Inflammatory macrophage treated with lipopolysaccharide for 4 hours (primary cell): Measurements from ENCODE around the gene LRPPRC.

Experiments
- DNase-seq: peaks from one replicate; pipeline ENCODE4 v3.0.0-alpha.2; 2020

The LRPPRC gene

DNA sequence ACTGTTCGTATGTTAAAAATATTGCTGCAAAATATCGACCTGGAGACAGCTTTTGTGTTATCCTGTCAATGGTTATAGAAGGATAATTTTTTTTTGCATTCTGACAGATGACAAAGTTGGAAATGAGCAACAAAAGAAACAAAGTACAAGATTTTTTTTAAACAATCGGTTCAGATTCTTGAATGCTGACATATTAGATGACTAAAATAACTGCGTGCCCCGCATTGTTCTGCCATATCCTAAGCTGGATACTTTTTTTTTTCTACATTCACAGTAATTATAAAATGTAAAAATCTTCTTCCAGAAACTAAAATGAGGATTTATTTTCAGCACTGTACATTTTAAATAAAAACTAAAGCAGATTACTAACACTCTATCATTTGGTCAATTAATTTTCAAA, 89.9 kb downstream of the LRPPRC start:
- DNase-seq = no peak

DNA sequence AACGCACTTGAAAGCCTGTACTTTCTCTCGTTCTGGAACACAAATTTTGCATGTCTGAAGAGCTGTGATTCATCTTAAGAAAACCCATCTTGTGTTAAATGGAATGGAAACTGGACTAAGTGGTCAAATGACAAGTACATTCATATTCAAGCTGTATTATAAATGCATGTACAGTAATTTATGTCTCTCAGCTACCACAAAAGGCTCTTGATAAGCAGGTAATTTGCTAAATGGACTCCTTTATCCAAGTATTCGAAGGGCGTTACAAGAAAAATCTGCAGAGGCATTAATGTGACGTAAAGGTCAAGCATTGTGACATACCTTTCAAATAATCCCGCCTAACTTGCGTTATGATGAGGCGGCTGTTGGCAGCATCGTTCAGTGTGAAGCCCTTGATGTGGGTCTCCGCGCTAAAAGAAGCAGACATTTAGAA, 90.4 kb downstream of the LRPPRC start:
- DNase-seq = no peak

- no peak for DNase-seq
These were observed 96.2 kb downstream of the LRPPRC start for GRCh38 chr2:43899589-43899988.

DNA sequence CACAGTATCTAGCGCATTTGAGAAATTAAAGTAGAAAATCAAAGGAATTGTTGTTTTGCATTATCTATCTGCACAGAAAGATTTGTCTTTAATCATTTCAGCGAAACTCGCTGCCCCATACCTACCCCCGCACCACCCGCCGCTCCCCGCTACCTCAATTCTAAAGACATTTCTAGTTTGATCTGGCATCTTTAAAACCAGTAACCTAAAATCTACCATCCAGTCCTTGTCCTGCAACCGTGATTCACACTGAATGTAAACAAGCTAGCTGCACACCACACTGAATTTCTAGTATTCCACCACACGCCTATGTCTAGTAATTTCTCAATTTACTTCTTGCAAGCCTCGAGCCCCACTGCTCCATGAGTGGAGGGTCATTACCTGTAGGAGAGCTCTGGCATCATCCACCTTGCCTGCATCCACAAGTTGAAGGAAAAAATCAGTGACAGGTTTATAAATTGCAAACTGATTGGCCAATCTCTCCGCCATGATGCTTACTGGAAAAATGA, 96.9 kb downstream of the LRPPRC start:
- DNase-seq = no peak

GRCh38 chr2:43898134-43898837, 97.5 kb downstream of the LRPPRC start:
- no peak for DNase-seq

DNA sequence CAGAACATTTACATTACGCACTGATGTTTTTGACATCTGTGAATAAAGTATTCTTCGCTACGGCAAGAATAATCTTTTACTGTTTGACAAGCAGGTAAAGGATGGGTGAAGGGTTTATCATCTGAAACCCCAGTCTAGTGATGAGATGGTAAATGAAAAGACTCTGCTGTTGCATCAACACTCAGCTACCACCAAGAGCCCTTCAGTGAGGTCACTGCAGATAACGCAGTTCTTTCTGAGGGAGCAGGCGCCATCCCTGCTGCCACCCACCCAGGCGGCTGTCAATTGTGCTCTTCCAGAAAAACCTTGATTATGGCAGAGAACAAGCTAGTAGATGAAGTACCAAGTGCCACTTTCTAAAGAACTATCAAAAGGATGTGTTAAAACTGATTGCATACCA, 98.3 kb downstream of the LRPPRC start:
- DNase-seq = no peak

DNA sequence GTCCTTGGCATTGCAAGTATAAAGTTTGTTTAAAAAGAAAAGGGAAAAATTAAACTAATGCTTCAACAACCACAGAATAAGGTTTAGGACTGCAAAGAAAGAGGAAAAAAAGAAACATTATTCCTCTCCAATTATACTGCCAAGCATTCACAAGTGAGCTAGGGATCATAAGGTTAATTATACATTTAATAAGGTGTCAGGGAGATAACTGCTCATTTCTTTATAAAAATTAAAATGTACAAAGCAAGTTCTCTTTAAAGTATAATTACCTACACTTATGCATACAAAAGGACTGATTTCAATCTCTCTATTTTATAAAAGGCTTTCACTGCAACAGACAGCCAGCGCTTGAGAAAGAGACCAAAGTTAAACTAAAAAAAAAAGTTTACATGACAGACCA, 98.9 kb downstream of the LRPPRC start:
- DNase-seq = no peak

DNA sequence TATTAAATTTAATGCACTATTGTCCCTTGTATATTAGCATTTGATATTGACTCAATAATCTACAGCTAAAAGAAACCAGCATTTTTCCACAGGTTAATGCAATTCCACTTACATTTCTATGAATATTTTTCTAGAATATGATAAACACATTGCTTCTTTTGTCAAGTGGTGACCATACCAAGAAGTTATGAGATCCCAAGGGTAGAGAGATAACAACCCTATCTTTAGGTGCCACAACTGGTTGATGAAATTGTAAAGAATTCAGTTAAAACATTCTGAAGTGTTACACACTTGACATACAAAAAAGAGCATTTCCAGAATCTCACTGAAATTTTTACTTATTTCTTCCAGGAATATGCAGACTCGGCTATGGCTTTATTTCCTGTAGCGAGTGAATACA, 101.0 kb downstream of the LRPPRC start:
- no peak for DNase-seq

DNA sequence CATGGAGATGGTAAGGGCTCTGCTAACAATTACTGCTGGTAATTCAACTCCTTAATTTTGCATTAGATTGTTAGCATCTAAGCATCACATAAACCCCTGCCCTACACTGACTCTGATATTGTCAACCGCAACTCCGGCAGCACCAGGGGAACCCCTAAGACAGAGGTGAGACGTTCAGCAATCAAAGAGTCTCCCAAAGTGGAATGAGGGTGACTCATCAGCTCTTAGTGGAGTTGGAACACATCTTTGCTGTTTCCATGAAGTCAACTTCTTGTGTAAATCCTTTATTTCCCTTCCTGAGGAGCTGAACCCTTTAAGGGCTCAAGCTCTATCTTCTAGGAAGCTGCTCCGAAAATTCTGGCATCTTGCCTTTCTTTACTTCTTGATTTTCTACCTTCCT, 104.9 kb downstream of the LRPPRC start:
- no peak for DNase-seq

- no peak for DNase-seq
These were observed 106.4 kb downstream of the LRPPRC start for GRCh38 chr2:43889416-43889815.

- DNase-seq = no peak
These were observed 108.6 kb downstream of the LRPPRC start for GRCh38 chr2:43887176-43887575.

DNA sequence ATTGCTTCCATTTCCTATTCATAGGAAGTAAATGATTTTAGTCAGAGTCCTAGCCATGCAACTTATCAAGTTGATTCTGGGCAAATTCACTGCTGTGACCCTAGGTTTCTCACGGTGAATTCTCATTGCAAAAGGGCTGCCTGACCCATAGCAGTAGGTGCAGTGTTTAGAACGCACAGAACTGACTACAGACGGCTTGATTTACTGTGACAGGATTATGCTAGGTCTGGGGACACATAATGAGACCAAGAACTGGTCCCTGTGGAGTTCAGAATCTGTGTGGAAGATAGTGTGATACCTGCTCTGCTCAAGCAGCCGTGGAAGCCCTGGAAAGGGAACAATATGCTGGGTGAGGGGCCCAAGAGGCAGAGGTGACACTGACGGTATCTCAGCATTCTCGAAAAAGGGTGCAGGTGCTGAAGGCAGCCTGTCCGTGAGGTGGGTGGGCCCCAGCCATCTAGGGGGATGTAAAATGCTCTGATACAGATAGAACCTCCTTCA, 110.6 kb downstream of the LRPPRC start:
- DNase-seq = no peak

GRCh38 chr2:43884689-43885088, 111.1 kb downstream of the LRPPRC start:
- no peak for DNase-seq

- no peak for DNase-seq
These were observed 113.5 kb downstream of the LRPPRC start for GRCh38 chr2:43882312-43882711.

DNA sequence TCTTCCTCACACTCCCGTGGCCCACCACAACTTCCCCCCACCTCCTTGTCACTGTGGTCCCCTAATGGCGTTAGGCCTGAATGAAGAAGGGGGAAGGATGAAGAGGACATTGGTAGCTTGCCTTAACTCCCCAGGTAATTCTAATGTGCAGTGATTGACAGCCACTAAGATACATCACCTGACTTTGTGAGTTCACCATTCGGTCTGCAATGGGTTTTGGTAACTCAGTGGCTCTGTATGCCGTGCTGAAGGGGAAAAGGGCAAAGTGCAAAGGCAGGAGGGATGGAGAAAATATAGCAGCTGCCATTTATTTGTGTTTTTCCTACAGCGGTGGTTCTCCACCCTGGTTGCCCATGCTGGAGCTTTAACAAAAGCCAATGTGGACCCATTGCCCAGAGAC, 114.8 kb downstream of the LRPPRC start:
- DNase-seq = no peak

DNA sequence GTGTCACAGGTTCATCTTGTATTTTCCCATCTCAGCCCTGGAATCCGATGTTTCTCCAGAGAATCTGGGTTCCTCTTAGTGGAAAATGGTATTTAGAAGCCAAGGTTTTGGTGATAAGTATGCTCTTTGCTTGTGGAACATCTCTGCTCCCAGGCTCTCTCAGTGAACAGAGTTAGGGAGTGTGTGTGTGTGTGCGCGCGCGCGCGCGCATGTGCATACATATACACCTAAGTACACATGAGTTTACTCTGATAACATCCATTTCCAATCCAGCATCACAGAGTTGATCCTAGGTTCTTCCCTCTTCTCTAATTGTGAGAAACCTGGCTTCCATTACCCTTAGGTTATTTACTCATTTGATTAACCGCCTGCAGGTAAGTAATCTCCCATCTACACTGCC, 115.3 kb downstream of the LRPPRC start:
- DNase-seq = no peak

DNA sequence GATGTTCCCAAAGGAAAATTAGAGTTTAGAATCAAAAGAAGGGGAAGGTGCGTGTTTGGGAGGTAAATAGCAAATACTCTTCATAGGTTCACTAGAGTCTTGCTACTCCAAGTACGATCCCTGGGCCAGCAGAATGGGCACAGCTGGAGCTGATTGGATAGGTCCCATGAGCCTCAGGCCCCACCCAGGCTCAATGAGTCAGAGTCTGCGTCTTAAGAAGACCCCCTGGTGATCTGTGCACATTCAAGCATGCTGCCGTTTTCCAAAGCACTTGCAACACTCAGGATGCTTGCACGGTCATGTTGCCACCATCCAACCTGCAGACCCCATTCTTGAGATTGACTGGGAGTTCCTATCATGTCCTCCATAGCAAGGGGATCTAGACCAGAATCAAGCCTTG, 116.5 kb downstream of the LRPPRC start:
- no peak for DNase-seq

GRCh38 chr2:43877782-43878464, 117.9 kb downstream of the LRPPRC start:
- DNase-seq = peak; percentile 50

GRCh38 chr2:43874776-43875451, 120.9 kb downstream of the LRPPRC start:
- DNase-seq = no peak

GRCh38 chr2:43872151-43872550, 123.6 kb downstream of the LRPPRC start:
- DNase-seq = no peak

DNA sequence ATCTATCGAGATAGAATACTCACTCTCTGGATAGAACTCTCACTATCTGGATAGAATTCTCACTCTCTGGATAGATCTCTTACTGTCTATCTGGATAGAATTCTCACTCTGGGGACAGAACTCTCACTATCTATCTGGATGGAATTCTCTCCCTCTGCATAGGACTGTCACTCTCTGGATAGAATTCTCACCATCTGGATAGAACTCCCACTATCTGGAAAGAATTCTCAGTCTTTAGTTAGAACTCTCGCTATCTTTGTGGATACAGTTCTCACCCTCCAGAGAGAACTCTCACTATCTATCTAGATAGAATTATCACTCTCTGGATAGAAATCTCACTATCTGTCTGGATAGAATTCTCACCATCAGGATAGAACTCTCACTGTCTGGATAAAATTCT, 140.5 kb downstream of the LRPPRC start:
- no peak for DNase-seq

- DNase-seq = no peak
These were observed 141.1 kb downstream of the LRPPRC start for GRCh38 chr2:43854671-43855070.

DNA sequence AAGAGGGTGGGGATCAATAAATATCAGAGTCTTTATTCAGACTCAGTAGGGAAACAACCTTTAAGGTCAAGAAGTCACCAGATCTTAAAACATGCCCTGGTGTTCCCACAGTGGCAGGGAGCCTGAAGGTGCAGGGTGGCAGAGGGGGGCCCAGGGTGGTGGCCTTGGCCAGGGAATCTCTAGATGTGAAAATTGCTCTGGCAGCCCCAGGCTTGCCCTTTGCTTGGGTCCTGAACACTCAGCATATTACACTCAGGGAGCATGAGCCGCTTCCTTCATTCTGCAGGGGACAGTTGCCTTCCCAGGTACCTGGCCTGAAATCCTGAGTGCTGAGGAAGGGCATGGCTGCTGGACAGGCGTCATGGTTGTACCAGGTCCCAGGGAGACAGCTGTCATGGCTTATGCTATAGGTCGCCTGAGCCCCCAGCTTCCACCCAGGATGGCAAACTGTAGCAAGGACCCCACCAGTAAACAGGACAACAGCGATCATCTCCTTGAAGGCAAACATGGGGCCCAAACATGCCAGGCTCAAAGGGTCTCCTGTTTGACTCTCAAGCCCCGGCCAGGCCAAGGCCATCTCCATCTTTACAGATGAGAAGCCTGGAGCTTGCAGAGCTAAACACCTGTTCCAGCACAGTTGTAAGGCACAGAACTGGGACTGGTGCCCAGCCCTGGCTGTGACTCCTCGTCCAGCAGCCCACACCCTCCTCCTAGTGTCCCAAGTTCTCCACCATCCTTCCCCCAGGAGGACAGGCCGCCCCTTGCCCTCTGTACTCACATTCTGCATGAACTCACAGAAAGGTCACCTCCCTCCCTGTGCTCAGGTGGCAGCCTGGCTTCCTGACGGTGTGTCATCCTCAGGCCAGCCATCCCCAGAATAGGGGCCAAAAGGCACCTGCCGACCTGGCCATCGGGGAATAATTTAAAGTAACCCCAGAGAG, 142.4 kb downstream of the LRPPRC start:
- no peak for DNase-seq
